Measurements from ENCODE around the gene CFAP100.

Gene CFAP100

GRCh38 chr3:126436826-126437717 lies 42.4 kb downstream of the CFAP100 start:
- TF ChIP-seq REST (IDR thresholded peaks at IDR 0.05; ENCODE audit: insufficient read depth in 1 of 2, low read depth in 2 of 2, low read length in 2 of 2) (no peak), TAF1 (IDR thresholded peaks at IDR 0.05; ENCODE audit: borderline replicate concordance, insufficient read depth, low read length) (no peak)

GRCh38 chr3:126438186-126438585 lies 43.5 kb downstream of the CFAP100 start:
- TF ChIP-seq TAF1 (IDR thresholded peaks at IDR 0.05; ENCODE audit: borderline replicate concordance, insufficient read depth, low read length) (no peak), REST (IDR thresholded peaks at IDR 0.05; ENCODE audit: insufficient read depth in 1 of 2, low read depth in 2 of 2, low read length in 2 of 2) (no peak), FOXP2 (optimal IDR thresholded peaks at IDR 0.05; ENCODE audit: borderline replicate concordance, extremely low read depth, extremely low read length, insufficient read depth) (no peak), POLR2AphosphoS5 (IDR thresholded peaks at IDR 0.05; ENCODE audit: low read depth, low read length) (no peak), SIN3A (IDR thresholded peaks at IDR 0.05; ENCODE audit: borderline replicate concordance, insufficient read depth, low read length) (no peak)

GRCh38 chr3:126438746-126439145 lies 44.0 kb downstream of the CFAP100 start:
- TF ChIP-seq TAF1 (IDR thresholded peaks at IDR 0.05; ENCODE audit: borderline replicate concordance, insufficient read depth, low read length) (no peak), FOXP2 (optimal IDR thresholded peaks at IDR 0.05; ENCODE audit: borderline replicate concordance, extremely low read depth, extremely low read length, insufficient read depth) (no peak), SIN3A (IDR thresholded peaks at IDR 0.05; ENCODE audit: borderline replicate concordance, insufficient read depth, low read length) (no peak), POLR2AphosphoS5 (IDR thresholded peaks at IDR 0.05; ENCODE audit: low read depth, low read length) (no peak), REST (IDR thresholded peaks at IDR 0.05; ENCODE audit: insufficient read depth in 1 of 2, low read depth in 2 of 2, low read length in 2 of 2) (no peak)

GRCh38 chr3:126439346-126439967 lies 44.7 kb downstream of the CFAP100 start:
- TF ChIP-seq SIN3A (IDR thresholded peaks at IDR 0.05; ENCODE audit: borderline replicate concordance, insufficient read depth, low read length) (no peak), FOXP2 (optimal IDR thresholded peaks at IDR 0.05; ENCODE audit: borderline replicate concordance, extremely low read depth, extremely low read length, insufficient read depth) (no peak), POLR2AphosphoS5 (IDR thresholded peaks at IDR 0.05; ENCODE audit: low read depth, low read length) (no peak)

- TF ChIP-seq TAF1 (IDR thresholded peaks at IDR 0.05; ENCODE audit: borderline replicate concordance, insufficient read depth, low read length) = no peak
Observed at GRCh38 chr3:126439968-126440708, 45.4 kb downstream of the CFAP100 start.

- no peak for TF ChIP-seq REST (IDR thresholded peaks at IDR 0.05; ENCODE audit: insufficient read depth in 1 of 2, low read depth in 2 of 2, low read length in 2 of 2)
- TF ChIP-seq SIN3A (IDR thresholded peaks at IDR 0.05; ENCODE audit: borderline replicate concordance, insufficient read depth, low read length) = no peak
- no peak for TF ChIP-seq POLR2AphosphoS5 (IDR thresholded peaks at IDR 0.05; ENCODE audit: low read depth, low read length)
- no peak for TF ChIP-seq FOXP2 (optimal IDR thresholded peaks at IDR 0.05; ENCODE audit: borderline replicate concordance, extremely low read depth, extremely low read length, insufficient read depth)
- no peak for TF ChIP-seq TAF1 (IDR thresholded peaks at IDR 0.05; ENCODE audit: borderline replicate concordance, insufficient read depth, low read length)
Observed at GRCh38 chr3:126440709-126440995, 45.9 kb downstream of the CFAP100 start.
